HG02885 (cell line): Measurements from ENCODE around the gene UBE2O.

Source experiments
- ATAC-seq: cut with Tn5 transposase; IDR thresholded peaks from one replicate; pipeline ENCODE4 v1.9.1; 2021; ENCODE audit warnings: mild to moderate bottlenecking; ENCODE audit not compliant: unreplicated experiment, poor library complexity

The UBE2O gene

DNA sequence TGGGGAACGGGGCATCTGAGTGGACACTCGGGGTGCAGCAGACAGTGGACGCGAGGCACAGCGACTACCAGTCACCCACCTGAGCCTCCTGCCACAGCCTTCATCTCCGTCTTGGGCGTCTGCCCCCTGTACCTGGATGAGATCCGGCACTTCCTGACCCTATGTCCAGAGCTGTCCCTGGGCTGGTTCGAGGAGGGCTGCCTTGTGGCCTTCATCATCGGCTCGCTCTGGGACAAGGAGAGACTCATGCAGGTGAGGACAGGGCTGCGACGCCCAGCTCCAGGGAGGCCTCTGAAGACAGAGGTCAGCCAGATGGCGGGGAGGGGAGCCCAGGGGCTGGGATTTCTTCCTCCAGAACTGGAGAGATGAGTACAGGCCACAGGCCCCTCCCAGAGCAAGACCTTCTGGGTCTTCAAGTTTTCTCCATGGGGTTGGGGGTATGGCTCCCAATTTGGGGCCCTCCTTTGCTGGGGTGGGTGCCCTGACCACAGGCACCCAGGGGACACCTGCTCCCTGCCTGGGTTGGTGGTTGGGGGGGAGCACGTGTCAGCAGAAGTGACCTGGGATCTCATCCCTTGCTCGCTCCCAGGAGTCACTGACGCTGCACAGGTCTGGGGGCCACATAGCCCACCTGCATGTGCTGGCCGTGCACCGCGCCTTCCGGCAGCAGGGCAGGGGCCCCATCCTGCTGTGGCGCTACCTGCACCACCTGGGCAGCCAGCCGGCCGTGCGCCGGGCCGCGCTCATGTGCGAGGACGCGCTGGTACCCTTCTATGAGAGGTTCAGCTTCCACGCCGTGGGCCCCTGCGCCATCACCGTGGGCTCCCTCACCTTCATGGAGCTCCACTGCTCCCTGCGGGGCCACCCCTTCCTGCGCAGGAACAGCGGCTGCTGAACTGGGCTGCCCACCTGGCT is 16.4 kb upstream of the UBE2O start:
- ATAC-seq = no peak

DNA sequence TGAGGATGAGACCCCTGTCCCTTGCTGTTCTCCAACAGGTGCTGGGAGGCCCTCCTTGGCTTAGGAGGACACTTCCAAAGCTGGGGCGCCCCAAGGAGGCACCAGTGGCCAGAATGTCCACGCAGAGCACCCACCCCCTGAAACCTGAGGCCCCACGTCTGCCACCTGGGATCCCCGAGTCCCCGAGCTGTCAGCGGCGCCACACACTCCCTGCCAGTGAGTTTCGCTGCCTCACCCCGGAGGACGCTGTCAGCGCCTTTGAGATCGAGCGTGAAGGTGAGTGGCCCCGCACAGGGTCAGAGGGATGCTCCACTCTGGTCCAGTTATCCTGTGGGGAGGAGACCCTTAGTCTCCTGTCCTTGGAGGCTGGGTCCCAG is 15.7 kb upstream of the UBE2O start:
- ATAC-seq = no peak

DNA sequence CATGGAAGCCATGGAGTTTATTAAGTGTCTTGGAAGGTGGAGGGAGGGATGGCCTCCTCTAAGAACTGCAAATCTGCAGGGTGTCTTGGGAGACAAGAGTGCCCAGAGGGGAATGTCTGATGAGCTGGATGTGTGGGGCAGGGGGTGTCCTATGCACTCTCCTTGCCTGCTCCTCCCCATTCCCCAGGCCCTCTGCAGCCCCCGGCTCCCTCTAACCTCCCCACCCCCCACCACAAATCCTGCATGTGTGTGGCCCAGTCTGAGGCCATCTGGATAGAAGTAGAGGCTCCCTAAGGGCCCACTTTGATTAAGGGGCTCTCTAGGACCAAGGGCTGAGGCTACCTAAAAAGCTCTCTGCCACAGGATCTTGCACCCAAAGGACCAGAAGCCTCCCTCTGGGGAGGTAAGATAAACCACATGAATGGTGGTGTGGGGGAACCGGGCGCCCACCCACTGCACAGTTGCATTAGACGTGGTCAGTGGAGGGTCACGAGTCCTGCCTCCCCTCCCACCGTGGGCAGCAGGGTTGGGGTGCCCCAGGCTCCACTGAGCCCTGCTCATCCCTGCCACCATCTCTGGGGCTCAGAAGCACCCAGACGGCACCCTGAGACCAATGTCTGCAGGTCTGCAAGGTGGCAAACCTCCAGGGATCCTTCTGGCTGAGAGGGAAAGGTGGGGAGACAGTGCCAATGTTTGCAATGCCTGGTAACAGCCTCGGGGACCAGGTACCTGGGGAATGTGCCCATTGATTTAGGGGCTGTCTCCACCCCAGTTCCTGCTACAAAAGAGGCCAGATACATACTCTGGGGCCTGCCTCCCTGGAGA is 15.1 kb upstream of the UBE2O start:
- ATAC-seq = no peak

DNA sequence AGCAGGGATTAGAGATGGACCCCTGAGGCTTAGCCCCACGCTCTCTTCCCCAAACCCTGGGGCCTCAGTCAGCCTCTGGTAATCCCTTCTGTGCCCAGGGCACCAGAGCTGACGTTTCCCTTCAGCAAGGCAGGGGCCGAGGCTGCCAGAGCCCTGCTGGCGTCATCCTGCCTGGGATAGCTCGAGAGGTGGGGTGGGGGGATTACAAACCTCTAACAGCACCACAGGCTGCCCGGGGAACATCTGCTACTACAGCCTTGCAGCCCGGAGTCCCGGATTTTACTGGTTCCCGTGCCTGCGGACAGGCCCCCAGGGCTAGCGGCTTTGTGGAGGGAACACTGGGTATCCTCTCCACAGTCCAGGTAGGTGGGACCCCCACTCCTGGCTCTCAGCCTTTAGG is 14.4 kb upstream of the UBE2O start, which contains the start of gene AANAT:
Gene AANAT, plus strand, starts transcription at position 238 of the 400 bp plus-strand sequence. CDS start 1,144 bp downstream, outside the sequence.
- no peak for ATAC-seq

DNA sequence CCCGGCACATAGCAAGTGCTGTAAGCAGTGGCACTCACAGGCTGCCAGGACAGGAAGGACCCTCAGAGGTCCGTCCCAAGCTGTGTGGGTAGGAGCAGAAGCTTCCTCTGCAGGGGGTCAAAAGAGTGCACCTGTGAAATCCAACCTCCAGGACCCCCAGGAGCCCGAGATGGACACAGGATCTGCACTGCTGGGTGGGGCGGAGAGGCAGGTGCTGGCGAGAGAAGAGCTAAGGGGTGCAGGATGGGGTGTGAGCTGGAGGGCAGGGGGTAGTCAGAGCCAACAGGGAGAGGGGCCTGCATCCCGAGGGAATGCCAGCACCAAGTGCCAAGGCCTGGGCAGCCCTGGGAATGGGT is 13.8 kb upstream of the UBE2O start:
- no peak for ATAC-seq

DNA sequence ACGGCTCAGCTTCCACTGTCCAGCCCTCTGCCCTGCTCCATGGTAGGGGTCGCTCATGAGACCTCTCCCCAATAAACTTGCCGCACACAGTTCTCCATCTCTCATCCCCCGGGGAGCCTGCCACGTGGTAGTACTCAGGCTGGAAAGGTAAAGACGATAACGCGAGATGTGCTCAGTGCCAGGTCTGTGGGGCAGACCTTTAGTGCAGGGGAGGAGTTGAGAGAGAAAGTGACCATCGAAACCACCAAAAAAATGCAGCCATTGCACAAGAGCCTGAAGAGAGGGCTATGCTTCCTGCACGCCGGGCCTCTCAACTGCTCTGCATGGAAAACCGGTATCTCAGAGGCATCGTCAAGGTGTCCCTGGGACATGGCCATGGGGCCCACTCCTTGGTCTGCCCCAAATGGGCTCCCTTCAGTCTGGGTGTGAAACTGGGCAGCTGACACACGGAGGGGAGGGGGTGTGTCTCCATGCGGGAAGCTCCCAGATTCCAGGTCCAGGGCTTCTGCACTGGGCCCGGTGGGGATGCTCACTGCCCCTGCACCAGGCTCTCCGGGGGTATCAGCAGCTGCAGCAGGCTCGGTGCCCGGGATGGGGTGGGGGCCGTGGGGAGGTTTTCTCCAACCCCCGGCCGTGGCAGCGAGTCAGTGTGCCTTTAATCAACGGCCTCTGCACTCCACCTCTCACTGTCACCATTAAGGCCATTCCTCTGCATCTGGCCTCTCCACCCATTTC is 9.8 kb upstream of the UBE2O start:
- no peak for ATAC-seq

DNA sequence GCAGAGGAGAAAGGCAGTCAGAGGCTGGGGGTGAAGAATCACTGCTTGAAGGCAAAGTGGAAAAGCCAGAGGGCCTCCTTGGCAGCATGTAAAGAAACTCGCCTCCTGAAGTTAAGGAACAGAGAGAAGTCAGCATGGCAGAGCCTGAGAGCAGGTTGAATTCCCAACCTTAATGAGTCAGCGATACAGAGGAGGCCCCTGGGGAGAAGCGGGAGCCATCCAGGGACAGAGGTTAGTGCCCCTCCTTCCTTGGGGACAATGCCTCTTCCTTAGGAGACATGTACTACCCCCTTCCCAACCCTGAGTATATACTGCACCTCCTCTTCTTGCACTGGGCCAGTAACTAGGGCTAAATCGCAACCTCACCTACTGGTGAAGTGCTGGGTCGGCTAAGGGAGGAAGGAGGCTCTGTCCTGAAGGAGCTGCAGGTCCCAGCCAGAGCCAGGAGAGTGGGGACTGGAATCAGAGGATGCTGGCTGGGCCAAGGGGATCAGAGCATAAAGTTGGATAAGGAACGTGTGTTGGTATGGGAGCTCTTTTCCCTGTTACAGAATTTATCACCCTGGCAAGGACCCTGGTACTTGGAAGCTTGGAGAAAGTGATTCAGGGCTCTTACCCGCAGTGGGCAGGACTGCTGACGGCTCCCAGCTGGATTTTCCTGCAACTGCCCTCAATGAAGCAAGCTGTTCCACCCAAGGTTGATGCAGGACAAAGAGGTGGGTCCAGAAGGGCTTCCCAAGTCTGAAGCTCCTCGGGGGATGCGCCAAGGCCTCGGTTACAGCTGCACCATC is 9.0 kb upstream of the UBE2O start:
- ATAC-seq = no peak

DNA sequence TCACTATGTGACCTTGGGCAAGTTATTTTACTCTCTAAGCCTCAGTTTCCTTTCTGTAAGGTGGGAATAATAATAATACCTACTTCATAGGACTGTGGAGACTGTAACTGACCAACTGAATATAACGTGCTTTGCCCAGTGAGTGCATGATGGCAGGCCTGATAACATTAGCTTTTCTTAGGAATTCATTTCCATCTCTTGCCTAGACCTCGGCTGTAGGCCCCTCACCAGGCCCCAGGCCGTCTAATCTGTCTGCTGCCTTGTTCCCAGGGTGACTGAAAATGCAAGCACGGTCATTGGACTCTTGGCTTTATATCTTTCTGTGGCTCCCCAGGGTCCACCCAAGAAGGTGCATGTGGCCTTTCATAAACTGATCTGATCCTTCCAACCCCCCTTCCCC is 6.7 kb upstream of the UBE2O start:
- ATAC-seq = no peak

DNA sequence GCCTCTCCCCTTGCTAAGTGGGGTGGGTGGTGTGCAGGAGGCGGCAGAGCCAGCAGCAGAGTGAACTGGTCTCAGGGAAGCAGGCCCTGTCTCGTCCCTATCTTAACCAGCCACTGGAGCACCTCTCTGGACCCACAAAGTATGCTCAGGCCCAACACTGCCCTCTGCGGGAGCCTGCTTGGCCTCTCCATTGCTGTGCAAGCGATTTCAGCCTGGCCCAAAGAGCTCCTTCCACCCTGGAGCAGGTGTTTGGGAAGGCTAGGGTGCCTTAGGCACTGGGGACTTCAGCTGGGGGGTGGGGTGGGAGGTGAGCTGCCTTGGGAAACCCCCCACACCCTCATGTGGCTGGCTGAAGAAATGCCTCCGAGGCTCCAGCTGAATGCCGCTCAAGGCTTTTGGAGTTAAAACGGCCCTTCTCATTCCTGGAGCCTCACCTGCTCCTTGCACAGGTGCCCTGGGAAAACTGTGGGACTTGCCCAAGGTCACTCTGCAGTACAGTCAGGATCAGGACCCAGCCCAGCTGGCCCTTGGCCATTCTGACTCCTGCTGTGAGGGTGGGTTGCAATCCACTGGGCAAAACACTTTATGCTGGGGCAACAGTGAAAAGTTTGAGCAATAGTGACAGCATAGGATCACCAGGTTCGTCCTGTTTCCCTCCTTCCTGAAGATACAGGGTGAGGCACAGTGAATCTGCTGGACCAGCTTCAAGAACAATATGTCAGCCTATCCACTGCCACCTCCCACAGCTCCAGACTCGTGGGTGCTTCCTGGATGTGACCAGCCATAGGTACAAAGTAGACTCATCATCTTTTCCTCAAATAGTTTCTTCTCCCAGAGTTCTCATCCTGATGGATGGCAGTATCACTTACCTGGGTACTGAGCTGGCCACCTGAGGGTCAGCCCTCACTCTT is 5.9 kb upstream of the UBE2O start:
- no peak for ATAC-seq

DNA sequence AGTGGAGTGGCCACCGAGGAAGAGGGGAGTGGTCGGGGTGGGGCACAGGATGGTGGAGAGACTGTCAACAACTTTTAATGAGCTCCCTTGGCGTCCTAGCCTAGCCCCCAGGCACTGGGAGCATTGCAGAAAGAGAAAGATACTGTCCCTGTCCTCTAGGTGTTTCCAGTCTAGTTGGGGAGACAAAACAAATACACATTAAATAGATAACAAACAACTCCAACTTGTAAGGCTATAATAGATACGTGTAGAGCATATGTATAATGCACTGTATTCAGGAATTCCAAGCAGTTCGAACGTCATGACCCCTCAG is 435 bp upstream of the UBE2O start:
- no peak for ATAC-seq

DNA sequence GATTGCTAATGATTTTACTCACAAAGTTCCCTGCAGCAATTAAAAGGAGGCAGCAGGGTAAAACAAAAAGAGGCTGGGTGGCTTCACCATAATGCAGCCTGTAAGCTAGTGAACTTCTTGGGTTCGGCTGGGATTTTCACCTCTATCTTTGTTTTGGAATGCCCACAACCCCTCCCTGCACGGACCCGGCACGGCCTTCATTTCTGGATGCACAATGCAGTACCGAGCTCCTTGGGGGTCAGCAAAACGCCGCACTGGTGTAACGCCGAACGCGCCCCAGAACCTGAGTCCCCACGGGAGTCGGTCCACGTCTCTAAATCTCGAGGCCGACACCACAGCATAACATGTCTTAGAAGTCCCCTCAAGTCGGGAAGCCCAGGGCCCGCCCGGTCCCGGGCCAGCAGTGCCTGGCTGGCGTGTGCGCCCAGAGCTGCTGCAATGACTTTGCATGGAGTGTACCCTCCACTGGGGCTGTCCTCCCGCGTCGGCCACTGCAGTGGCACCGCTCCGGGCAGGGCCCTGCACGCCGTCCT is 759 bp downstream of the UBE2O start:
- ATAC-seq = no peak

DNA sequence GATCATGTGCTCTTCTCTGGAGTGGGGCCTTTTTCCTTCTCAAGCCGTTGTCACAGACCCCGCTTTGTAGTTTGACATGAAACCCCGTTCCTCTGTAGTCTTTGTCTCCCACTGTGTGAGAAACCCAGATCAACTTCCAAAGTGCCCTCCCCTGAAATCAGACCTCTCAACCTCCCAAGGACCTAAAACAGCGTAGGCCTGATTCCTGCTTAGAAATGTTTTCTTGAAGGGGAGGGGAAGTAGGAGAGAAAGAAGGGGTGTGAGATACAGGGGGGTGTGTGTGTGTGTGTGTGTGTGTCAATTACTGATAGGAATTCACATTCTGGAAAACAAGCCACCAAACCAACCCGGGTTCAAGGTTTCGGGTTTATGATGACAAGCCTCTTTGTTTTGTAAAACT is 1.4 kb downstream of the UBE2O start:
- ATAC-seq = no peak

DNA sequence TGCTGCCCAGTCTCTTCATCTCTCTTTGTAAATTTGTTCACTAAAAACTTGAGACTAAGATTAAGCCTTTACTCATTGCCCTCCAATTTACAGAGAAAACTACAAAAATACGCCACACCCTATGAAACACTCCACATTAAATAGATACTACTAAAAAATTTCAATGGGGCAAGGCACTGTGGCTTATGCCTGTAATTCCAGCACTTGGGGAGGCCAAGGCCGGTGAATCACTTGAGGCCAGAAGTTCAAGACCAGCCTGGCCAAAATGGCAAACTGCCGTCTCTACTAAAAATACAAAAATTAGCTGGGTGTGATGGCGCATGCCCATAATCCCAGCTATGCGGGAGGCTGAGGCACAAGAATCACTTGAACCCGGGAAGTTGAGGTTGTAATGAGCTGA is 3.8 kb downstream of the UBE2O start:
- no peak for ATAC-seq

DNA sequence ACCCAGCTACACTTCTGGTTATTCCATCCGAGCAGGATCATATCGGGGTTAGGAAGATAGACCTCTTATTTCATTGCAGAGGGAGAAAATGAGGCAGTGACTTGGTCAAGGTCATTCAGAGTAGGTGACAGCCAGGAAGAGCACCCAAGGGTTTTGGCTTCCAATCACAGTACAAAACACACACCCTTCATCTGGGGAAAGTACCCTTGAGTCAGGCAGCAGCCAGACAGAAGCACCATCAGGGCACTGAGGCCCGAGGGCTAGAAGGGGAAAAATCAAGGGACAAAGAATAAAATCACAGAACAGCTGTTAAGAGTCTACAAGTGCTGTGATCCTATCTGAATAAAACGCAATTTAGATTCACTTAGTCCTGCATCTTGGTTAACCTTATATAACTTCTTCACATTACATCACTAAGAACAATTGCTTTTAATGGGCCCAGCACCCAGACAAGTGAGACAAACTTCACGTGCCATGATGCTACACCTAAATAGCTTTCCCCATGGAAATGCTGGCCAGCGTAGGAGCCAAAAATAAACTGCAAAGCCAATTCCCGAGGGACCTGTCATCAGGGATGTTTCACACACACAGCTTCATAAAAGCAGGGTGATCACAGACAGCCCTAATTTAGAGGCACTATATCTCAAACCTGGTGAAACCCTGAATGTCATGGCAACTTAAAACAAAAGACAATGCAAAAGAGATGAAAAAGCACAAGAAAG is 4.9 kb downstream of the UBE2O start:
- no peak for ATAC-seq

DNA sequence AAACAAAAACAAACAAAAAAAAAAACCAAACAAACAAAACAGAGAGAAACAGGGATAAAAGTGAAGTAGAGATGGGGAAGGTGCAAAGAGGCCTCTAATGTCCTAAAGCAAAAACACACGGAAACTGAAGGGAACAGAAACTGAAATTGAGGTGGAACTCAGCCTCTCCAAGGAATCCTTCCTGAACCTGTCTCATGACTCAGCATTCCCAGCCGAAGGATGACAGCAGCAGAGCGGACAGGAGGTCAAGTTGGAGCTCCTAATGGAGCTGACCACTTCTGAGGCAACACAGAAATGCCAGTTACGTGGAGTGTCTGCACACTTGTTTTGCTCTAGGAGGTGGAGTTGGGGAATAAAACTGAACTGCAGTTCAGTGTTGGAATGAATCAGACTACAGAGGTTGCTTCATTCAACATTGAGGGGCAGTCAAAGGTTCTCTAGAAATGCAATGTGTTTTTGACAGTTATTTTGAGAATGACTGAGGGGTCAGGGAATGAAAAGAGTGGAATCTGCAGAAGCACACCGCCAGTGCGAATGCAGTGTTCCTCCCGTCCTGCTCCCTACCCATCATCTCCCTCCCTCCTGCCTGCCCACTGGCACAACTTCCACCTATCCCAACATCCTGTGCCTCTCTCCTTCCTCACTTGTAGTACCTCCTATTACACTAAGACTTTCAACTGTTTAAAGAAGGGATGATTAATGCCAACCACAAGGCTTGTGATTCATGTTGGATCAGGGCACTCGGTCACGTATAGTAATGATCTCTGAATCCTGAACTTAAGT is 6.3 kb downstream of the UBE2O start:
- ATAC-seq = no peak

DNA sequence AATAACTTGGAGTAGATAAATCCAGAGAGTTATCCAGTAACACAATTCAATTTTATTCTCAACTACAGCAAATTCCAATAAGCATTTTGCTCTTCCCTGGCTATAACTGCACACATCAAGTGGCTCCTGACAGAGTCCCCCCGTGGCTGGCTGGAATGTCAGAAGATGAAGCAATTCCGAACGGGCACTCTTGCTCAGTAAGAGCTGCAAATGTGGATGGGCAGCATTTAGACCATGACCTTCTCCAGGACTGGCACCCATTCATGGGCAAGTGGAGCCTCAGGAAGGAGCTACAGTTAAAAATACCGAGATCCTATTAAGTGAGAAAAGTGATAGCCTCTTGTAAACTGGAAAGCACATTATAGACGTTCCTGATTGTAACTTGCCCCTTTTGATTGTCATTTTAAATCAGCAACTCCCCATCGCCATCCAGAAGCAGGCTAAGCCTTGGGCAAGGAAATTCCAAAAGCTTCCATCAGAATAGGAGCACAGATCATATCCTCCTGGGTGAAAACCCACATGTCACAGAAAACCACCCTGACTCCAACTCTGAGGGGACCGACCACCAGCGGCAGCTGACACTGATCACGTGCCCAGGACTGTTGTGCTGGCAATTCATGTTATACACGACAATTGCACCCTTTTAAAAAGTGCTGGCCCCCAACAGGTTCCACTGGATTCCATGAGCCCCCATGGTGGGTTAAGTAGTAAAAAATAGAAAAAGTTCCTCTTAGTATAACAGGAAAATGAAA is 7.1 kb downstream of the UBE2O start:
- no peak for ATAC-seq
